ENCODE data around the gene C3orf18. TPM values are rescaled to one million over a fixed set of nuclear protein-coding genes. Genes with fewer than 3 reads are reported as not detected.

C3orf18 gene
- polyA plus RNA-seq, 1 donor, result 19.8 TPM

DNA sequence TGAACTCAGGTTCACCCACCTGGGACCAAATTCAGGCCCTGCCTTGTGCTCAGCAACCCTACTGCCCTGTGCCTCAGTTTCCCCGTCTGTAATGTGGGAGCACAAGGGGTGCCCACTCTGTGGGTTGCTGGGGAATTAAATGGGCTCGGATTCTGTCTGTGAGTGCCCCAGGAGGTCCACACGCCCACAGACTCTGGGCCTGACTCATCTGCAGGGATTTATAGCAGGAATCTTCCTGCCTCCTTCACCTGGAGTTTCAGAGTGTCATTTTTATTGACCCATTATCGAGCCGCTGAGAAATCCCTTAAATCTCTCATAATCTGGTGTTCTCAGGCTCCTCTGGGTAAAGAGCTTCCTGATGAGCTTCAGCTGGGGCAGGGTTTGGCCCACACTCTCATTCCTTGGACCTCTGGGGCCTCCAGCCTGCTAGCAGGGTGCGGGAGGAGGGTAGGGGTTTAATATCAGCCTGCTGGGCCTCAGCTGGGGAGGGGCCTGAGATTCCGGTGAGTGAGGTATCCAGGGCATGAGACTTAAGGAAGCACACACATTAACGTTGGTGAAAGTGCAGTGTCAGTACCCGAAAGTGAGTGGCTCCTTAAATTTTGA is 16.4 kb downstream of the C3orf18 start:
- no peak for DNase-seq (ENCODE audit: low read depth)

DNA sequence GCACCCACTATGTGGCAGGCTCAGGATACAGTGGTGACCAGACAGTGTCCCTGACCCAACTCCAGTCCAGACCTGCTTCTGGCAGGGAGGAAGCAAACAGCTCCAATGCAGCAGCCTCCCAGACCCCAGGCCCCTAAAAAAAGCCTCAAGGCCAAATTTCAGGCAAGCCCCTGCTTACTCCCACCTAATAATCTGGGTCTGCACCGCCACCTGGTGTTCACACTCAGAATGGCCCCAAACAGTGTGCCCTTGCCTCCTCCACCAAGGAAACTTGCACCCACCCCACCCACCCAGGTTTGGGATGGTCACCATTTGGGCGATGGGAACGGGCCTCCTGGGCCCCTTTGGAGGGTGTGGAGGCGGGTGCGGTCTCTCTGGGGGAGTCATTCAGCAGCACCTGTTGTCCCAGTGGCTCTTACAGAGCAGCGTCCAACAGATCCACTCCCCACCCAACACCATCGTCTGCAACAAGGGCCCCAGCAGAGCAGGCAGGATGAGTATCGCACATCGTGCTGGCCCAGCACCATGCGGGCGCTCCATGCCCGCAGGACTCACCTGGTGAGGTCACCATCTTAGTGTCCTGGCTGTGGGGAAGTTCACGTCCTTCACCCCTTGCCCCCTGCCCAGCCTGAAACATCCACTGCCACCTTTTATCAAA is 17.3 kb downstream of the C3orf18 start:
- no peak for DNase-seq (ENCODE audit: low read depth)

DNA sequence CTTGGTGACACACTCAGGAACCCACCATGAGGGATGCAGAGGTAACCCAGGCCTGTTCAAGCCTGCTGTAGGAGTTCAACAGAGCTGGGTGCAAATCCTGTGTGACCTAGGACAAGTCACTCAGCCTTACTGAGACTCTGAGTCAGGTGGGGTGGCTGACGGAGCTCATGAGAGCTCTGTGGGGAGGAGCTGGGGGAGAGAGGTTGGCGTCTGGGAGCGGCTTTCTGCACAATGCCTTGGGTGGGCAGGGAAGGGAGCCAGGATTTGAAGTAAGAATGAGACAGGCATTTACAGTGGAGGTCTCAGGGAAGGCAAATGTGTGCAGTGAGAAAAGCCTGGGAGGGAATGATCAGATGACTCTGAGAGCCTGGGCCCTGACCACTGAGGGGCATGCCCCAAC is 18.3 kb downstream of the C3orf18 start:
- no peak for DNase-seq (ENCODE audit: low read depth)

DNA sequence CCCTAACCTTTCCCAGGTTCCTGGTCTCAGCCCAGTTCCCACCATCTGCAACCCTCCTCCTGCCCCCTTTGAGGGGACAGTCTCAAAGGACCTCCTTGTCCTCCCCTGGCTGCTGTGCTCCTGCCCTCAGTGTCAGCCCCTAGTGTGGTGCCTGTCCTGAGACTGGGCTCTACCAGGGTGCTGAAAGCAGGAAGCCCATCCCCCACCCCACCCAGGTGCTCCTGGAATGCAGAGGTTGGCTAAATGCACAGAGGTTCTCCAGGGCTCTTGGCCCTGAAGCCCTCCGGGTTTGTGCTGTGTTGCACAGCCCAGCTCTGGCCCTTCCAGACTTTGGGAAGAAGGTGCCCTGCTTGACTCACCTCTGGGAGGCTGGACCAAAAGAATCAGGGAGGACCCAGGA is 21.8 kb downstream of the C3orf18 start:
- no peak for DNase-seq (ENCODE audit: low read depth)

DNA sequence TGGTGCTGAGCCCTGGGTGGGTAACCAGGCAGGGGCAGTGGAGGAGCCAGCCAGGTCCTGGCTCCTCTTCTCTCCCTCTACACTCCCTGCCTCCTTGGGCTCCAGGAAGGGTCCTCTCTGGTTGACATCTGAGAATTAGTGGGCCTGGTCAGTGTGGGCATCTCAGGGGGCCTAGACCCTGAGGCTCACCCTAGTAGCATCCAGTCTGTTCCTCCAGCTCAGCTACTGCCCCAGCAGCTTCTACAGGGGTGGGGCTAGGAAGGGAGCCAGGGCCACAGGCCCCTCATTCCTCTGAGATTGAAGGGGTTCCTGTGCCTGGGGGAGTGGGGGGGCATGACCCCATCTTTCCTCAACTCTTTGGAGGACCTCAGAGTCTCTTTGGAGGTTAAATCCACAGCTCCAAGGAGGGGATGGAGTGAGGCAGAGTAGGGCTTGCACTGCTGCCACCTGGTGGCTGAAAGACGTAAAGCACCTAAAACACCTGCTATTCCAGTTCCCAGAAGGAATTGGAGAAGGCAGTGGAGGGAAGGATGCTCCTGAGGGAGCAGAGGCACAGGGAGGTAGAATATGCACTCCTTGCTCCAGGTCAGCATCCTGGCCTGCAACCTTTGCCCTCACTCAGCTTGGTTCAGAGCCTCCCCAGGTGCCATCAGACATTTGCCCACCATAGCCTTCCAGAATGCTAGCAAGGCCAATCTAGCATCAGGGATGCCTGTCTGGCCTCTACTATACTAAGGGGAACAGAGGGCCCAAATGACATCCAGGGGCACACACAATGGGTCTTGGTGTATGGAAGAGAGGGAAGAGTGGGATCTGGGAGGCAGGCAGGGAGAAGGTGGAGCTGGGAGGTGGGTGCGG is 25.1 kb downstream of the C3orf18 start:
- peak; percentile 43 for DNase-seq (ENCODE audit: low read depth)

DNA sequence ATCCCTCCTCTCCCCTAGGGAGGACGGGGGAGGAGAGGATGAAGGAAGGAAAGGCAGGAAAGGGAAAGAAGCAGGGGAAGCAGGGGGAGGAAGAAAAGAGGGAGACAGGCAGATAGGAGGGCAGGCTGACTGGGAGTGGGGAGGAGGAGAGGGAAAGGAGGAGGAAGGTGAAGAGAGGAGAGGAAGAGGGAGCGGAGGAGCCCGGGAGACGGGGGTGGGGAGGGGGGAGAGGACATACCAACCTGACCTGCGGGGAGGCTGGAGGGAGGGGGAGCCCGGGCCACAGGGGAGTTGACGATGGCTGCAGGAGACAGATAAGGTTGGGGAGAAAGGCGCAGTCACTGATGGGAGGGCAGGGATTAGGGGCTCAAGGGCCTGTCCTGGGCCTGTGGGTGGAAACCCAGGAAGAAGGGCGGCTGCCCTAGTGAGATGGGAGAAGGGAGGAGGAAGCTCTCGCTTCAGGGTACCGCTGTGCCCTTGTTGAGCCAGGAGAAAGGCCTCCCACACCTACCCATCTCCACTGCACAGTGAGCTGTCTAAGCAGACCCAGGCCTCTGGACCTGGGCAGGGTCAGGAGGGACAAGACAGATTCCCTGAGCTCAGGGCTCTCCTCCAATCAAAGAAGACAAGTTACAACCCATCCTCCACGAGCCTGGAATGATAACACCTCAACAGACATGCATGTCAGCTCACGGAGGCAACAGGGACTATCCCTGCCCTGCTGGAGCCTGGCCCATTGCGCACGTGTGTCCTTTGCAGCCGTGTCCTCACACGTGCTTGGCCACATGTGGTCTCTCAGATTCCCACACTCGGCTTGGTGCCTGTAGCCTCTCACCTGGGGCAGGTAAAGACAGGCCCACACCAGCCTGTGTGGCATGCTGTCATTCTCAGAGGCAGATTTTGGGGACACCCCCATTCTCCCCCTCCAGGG is 27.9 kb downstream of the C3orf18 start:
- no peak for DNase-seq (ENCODE audit: low read depth)

DNA sequence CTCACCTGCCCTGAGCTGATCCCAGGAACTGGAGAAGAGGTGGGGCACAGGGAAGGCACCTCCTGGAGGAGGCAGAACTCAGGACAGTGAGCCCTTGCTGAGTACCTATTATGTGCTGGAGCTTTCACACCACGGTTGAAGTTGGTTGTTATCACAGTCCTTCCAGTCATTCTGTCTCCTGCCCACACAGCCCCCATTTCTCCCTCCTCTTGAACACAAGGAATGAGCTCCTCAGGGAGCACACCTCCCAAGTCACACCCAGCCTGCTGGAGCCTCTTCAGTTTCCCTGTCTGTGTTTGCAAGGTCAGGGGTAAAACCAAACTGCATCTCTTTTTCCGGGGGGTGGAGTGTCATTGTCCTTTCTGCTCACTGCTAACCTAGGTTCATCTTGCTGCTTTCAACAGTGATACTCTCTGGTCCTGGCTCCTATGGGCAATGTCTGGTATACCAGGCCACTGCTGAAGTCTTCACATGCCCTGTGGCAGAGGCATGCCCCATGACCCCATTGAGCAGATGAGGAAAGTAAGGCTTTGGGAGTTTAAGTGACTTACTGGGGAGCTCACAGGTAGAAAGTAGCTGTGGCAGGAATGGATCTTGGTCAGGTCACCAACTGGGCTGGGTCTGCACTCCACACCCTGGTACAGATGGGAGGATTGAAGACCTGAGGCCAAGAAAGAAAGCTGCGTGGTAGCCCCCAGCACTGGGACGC is 30.0 kb downstream of the C3orf18 start:
- DNase-seq (ENCODE audit: low read depth), result no peak

DNA sequence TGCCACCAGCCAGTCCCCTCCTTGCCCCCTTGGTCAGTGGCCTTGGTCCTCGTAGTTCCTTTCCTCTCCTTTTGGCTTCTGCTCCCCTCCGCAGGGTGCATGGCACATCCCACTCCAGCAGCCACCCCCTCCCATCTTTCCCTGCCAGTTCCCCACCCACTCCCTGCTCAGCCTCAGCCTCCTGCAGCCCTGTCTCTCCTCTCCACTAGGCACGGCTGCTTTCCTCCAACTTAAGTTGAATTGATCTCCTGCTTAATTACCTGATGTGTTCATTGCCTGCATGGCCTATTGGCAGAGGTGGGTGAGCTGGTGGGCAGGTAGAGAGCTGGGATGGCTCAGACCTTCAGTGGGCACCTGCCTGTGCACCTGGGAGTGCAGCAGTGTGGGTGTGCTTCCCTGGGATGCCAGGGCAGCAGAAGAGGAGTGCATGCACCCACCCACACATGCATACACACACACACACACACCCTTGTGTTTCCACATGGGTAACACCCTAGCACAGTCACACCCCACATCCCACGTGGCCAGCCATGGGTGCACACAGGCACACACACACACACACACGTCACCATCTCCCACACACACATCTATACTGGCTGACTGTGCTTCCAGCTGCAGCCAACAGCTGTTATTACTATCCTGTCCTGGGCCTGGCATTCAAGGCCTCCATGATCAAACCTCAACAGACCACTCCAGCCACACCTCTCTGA is 30.9 kb downstream of the C3orf18 start:
- no peak for DNase-seq (ENCODE audit: low read depth)

DNA sequence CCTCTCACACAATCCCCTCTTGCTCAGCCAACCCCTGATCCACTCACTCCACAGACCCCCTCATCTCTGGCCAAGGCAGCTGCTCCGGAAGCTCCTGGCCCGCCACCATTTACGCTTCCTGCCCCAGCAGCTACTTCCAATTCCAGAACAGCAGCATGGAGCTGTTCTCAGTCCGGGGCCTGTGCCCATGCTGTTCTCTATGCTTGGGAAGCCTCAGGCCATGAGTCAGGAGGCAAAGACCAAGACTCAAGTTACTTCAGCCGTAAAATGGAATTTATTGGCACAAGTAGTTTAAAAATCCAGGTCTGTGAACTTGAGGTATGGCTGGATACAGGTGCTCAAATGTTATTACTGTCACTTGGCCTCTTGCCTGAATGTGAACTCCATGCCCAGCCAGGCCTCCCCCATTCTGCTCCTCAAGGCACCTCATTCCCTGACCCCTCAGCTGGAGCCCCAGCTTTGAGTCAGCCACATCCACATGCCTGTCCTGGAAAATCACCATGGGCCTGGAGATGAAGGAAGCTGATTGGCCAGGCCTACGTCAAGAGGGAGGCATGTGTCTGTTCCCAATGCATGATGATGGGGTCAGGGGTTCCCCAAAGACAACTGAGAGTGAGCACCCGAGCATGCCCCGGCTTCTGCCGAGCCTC is 32.7 kb downstream of the C3orf18 start:
- no peak for DNase-seq (ENCODE audit: low read depth)

DNA sequence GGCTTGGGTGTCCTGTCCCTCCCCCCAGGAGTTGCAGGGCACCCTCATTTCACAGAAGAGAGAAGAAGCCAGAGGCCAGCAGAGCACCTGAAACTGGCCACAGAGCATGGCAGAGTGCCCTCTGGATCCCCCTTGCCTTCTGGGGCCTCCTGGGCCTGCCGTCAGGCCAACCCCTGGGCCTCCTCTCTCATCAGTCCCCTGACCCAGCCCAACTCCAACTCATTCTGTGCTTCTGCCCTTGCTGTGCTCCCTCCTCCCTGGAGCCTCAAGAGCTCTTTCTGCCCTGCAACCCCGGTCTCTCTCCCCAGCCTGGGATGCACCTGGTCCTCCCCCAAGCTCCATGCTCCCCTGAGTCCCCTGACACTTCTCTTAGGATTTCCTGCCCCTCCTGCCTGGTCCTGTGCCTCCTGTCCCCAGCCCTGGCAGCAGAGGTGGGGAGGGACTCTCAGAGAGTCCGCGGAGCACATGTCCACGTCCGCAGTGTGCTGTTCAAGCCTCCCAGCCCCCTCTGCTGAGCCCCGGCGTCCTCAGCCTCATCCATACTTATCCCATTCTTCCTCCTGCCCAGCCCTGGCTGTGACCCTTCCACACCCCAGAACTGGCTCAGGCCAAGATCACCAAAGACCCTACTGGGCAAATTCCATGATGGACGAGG is 33.6 kb downstream of the C3orf18 start:
- DNase-seq (ENCODE audit: low read depth), result no peak

DNA sequence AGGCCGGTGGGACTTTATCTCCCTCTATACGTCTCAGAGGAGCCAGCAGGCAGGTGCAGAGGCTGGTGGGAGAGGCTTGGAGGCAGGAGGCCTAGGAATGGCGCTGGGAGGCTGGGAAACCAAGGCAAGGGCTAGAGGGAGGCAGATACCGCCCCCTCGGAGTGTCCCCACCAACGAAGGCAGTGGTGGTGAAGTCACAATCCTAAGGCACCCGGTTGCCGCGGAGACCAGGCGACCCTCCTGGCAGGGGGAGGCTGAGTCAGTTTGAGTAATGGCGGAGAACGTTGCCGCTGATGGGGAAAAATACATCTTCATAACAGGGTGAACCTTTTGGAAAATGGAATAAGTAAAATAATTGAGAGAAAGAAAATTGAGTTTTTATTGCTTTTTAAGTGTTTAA is 34.2 kb downstream of the C3orf18 start:
- no peak for DNase-seq (ENCODE audit: low read depth)

DNA sequence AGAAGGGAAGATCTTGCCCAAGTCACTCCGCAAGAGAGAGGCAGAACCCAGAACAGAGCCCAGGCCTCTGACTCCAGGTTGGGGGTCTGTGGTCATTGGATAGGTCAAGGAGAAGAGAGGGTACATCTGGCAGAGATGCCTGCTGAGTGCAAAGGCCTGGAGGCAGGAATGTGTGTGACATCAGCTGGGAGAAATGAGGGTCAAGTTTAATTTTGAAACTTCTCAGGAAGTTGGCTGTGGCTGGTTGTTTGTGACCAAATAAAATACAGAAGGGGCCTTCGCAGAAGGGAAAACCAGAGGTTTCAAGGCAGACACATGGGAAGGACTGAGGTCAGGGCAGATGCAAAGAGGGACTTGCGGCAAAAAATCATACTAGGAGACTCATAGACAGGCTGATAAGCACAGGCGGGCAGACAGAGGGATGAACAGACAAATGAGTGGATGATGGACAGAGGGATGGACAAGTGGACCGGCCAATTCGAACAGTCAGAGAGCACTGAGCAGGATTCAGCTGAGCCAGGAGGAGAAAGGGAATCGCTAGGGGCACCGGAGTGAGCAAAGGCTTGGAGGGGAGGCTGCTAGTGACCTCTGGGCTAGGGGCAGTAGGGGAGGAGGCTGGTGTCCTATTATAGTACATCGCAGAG is 35.4 kb downstream of the C3orf18 start:
- DNase-seq (ENCODE audit: low read depth), result no peak

DNA sequence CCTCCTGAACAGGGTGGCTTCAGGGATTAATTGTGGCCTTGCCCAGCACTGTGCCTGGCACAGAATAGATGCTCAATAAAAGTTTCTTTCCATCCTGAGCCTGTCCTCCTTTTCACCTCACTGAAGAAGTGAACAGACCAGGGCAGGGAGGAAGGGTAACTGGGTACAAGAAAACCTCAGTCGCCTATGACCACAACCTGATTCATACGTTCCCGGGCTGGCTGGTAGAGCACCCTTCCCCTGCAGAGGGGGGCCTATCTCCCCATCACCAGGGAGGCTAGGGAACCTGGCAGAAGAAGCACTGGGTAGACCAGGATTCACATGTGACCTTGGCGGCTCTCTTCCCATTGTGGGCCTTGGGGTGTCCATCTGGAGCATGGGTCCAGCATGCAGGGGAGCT is 36.3 kb downstream of the C3orf18 start:
- no peak for DNase-seq (ENCODE audit: low read depth)

DNA sequence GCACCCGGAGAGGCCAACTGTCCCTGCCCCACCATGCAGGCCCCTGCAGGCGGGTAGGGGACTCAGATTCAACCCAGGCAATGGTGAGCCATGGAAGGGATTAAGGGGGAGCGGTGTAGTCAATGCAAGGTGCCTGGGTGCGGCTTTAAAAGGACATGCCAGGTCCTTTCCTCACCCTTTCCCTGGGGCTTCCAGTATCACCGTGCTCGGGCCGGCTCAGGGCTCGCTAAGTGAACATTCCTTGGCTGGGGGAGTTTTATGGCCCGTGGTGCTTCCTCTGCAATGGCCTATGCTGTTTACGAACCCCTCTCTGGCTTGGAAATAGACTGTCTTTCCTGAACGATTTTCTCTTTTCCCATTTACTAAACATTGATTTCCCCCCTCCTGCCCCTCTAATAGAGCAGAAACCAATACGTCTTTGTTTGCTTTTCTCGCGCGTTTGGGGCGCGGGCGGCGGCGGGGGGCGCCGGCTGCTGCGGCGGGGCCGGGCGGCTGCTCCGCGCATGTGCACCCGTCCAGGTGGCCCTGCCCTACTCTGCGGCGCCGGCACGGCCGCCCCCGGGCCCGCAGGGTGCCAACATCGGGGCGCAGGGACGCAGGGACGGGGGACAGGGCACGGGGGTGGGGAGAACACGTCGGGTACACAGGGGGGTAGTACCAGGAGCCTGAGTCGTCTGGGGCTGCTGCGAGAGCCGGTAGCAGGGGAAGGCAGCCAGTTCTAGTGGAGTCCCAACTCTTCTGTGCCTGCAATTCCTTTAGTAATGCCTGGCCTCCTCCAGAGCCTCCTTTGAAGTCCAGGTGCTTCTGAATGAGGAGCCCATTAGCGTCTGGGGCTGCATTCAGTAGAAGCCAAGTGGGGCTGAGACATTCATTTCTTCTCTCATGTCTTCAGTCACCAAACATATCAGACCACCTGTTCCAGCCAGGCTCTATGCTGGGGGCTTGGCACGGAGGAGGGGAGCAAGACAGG is 37.3 kb downstream of the C3orf18 start:
- no peak for DNase-seq (ENCODE audit: low read depth)

DNA sequence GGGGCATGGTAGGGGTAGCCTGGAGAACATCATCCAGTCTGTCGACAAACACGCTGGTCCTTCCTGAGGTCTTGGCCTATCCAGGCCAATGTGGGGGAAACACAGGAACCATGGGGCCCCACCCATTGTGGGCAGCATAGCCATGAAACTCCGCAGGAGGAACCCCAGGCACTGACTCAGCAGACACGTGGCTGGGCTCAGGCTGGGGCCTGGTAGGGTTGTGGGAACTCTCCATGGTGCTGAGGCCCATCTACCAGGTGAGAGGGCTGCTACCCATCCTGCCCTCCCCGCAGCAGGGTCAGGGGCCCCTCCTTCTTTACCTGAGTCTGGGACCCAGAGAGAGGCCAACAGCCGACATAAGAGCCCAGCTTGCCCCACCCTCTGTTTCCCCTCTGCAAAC is 41.6 kb downstream of the C3orf18 start:
- no peak for DNase-seq (ENCODE audit: low read depth)

DNA sequence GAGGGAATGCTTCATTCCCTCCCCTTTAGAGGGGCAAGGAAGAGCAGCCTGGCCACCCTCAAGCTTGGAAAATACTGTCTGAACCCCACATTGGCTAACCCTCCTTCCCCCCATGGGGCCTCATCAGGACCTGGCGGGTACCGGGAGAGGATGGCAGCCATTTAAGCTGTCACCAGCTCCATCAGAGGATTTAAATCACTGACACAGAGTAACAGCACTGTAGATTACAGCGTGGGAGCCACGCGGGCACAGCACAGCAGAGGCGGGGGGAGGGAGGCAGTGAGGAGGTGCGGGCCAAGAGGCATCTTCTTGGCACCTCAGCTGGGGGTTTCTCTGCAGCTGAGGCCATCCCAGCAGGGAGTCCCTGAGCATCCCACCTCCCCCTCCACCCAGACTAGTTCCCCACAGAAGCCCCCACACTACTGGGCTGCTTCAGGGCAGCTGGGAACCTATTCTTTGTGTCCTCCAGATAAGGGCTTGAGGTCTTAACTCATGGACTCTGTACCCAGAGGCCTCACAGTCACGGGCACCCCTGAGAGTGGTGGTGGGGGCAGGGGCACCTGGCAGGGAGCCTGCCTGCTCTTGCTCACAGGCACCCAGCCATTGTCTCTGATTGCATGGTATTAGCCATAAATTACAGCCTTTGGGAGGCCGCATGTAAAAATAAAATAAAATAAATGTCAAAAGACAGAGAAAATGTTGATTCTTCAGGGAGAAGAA is 42.2 kb downstream of the C3orf18 start:
- no peak for DNase-seq (ENCODE audit: low read depth)

DNA sequence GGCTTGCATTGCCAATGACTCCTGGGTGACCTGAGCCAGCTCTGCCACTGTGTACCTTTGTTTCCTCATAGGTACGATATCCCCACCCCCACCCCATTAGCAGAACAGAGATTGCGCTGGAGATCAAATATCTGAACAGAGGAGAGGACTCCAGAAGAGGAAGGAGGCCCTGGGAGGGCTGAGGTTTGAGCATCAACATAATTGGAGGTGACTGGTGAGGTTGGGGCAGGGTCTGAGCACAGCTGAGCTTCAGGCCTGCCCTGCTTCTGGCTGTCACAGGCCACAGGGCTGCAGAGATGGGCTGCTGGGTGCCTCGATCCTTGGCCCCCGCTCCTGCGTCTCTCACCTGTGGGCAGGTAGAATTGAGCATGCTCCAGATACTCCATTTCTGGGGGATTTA is 42.8 kb downstream of the C3orf18 start:
- no peak for DNase-seq (ENCODE audit: low read depth)
